Neural cell (in vitro differentiated cells): ENCODE data around the gene MBNL2.

Experiments
- EP300 ChIP-seq: fragments of 450-650 bp; conservative IDR thresholded peaks from 2 replicates; pipeline ENCODE4 v1.6.1; 2014; ENCODE audit warnings: antibody characterized with exemption, mild to moderate bottlenecking, moderate library complexity; ENCODE audit not compliant: poor library complexity, severe bottlenecking
- EZH2 ChIP-seq: fragments of 200-600, 300-800 bp; shearing (Covaris generic), sonication (generic); IDR thresholded peaks from 2 replicates; pipeline ENCODE4 v1.6.1; 2014; ENCODE audit warnings: antibody characterized with exemption, low read length, borderline replicate concordance, mild to moderate bottlenecking; ENCODE audit not compliant: insufficient read depth, poor library complexity, severe bottlenecking
- MXI1 ChIP-seq: fragments of 450-650 bp; conservative IDR thresholded peaks from 2 replicates; pipeline ENCODE4 v1.6.1; 2014; ENCODE audit warnings: antibody characterized with exemption, mild to moderate bottlenecking; ENCODE audit not compliant: poor library complexity, severe bottlenecking
- POLR2AphosphoS5 ChIP-seq: IDR thresholded peaks from 2 replicates; pipeline ENCODE4 v1.6.1; 2012
- RAD21 ChIP-seq: fragments of 450-650 bp; conservative IDR thresholded peaks from 2 replicates; pipeline ENCODE4 v1.6.1; 2014; ENCODE audit warnings: antibody characterized with exemption, mild to moderate bottlenecking, moderate library complexity
- SMC3 ChIP-seq: fragments of 450-650 bp; conservative IDR thresholded peaks from 2 replicates; pipeline ENCODE4 v1.6.1; 2014; ENCODE audit warnings: antibody characterized with exemption, mild to moderate bottlenecking, moderate library complexity; ENCODE audit not compliant: poor library complexity
- TAF1 ChIP-seq: IDR thresholded peaks from 2 replicates; pipeline ENCODE4 v1.6.1; 2012; ENCODE audit warnings: low read depth
- TF ChIP-seq, protein P1 (sequence below): fragments of 450-650 bp; IDR thresholded peaks from 2 replicates; pipeline ENCODE4 v1.5.1; 2014; ENCODE audit warnings: antibody characterized with exemption, mild to moderate bottlenecking, moderate library complexity; ENCODE audit not compliant: poor library complexity, severe bottlenecking
- TF ChIP-seq, protein P2 (sequence below): IDR thresholded peaks from 2 replicates; pipeline ENCODE4 v1.6.1; 2012; ENCODE audit warnings: borderline replicate concordance

DNA sequence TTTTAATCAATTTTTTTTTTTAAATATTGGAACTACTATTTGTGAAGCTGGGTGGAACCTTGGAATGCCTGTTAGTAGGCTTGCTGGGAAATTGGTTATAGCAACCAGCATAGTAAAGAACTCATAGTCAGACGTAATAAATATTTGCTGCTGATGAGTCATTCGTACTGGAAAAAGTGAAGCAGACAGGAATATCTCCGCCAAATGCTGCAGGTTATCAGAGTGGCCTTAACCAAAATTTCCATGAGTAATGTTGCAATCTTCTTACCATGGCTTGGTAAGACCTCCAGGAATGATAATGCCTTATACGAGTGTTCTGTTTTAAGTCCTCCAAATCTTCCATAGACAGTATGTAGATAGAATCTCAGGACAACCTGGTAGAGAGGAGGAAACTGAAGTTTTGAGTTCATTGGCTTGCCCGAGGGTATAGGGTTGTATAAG lies 34.2 kb downstream of the MBNL2 start:
- TF ChIP-seq, protein P1, sequence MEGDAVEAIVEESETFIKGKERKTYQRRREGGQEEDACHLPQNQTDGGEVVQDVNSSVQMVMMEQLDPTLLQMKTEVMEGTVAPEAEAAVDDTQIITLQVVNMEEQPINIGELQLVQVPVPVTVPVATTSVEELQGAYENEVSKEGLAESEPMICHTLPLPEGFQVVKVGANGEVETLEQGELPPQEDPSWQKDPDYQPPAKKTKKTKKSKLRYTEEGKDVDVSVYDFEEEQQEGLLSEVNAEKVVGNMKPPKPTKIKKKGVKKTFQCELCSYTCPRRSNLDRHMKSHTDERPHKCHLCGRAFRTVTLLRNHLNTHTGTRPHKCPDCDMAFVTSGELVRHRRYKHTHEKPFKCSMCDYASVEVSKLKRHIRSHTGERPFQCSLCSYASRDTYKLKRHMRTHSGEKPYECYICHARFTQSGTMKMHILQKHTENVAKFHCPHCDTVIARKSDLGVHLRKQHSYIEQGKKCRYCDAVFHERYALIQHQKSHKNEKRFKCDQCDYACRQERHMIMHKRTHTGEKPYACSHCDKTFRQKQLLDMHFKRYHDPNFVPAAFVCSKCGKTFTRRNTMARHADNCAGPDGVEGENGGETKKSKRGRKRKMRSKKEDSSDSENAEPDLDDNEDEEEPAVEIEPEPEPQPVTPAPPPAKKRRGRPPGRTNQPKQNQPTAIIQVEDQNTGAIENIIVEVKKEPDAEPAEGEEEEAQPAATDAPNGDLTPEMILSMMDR: no peak
- TF ChIP-seq POLR2AphosphoS5 (no peak), MXI1 (no peak), EP300 (no peak), EZH2 (no peak), TAF1 (no peak), RAD21 (no peak), SMC3 (no peak)
- TF ChIP-seq, protein P2, sequence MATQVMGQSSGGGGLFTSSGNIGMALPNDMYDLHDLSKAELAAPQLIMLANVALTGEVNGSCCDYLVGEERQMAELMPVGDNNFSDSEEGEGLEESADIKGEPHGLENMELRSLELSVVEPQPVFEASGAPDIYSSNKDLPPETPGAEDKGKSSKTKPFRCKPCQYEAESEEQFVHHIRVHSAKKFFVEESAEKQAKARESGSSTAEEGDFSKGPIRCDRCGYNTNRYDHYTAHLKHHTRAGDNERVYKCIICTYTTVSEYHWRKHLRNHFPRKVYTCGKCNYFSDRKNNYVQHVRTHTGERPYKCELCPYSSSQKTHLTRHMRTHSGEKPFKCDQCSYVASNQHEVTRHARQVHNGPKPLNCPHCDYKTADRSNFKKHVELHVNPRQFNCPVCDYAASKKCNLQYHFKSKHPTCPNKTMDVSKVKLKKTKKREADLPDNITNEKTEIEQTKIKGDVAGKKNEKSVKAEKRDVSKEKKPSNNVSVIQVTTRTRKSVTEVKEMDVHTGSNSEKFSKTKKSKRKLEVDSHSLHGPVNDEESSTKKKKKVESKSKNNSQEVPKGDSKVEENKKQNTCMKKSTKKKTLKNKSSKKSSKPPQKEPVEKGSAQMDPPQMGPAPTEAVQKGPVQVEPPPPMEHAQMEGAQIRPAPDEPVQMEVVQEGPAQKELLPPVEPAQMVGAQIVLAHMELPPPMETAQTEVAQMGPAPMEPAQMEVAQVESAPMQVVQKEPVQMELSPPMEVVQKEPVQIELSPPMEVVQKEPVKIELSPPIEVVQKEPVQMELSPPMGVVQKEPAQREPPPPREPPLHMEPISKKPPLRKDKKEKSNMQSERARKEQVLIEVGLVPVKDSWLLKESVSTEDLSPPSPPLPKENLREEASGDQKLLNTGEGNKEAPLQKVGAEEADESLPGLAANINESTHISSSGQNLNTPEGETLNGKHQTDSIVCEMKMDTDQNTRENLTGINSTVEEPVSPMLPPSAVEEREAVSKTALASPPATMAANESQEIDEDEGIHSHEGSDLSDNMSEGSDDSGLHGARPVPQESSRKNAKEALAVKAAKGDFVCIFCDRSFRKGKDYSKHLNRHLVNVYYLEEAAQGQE: no peak
